ENCODE measurements around the gene C8G.

Gene C8G

DNA sequence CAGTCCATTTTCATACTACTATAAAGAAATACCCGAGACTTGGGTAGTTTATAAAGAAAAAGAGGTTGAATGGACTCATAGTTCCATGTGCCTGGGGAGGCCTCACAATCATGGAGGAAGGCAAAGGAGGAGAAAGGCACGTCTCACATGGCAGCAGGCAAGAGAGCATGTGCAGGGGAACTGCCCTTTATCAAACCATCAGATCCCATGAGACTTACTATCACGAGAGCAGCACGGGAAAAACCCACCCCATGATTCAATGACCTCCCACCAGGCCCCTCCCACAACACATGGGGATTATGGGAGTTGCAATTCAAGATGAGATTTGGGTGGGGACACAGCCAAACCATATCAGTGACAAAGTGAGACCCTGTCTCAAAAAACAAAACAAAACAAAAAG lies 38.8 kb upstream of the C8G start:
- no peak overlapping the region for H3K4me3 ChIP-seq (ENCODE audit: low read depth, low read length)
- H3K36me3 ChIP-seq (ENCODE audit: insufficient read depth, low read length) = no peaks in the 10 kb centered on the region
- no peak overlapping the region for H3K27ac ChIP-seq (ENCODE audit: low read depth, low read length)
- H3K4me1 ChIP-seq (ENCODE audit: control insufficient read depth, insufficient read depth, low read length, unreplicated experiment) = peaks cover 23% of the 10 kb centered on the region
- no peaks in the 10 kb centered on the region for H3K27me3 ChIP-seq (ENCODE audit: insufficient read depth, low read length)
- H3K79me2 ChIP-seq (ENCODE audit: control insufficient read depth, insufficient read depth, low read length, unreplicated experiment) = peaks cover 2% of the 10 kb centered on the region
- H2AFZ ChIP-seq (ENCODE audit: low read length, unreplicated experiment) = no peak overlapping the region

DNA sequence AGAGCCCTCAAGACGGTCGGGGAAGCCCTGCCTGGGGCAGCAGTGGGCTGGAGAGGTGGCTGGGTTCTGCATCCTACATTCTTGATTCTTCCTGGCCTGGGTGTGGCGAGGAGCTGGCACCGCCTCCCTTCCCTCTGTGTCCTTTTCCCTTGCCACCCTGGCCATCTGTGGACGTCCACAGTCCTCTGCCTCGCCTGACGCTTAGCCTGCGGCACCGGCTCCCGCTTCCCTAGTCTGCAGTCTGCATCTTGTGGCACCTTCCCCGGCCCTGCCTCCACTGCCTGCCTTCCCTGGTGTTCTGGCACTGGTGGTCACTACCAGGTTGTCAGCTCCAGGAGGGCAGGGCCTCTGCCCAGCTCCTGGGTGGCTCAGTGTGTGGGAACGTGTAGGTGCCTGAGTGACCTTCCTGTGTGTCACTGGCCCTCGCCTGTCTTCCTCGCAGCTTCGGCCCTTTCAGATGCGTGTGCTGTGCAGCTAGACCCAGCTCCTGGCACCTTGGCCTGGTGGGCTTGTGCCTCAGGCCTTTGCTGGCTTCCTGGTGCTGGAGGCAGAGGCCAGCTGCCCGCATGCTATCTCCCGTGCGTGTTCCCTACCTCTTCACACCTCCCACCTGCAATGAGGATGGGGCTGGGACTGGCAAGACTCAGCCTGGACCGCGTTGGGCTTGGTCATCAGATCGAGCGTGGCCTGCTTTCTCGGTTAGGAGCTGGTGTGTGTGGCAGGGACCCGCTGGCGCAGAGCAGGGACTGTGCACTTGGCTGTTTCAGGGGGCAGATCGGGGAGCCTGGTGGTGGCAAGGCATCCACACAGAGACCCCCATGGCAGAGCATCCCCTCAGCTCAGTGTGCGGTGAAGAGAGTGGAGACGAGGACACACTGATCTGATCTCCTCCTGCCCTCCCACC lies 37.8 kb upstream of the C8G start:
- H3K79me2 ChIP-seq (ENCODE audit: control insufficient read depth, insufficient read depth, low read length, unreplicated experiment) = peaks cover 2% of the 10 kb centered on the region
- H3K27me3 ChIP-seq (ENCODE audit: insufficient read depth, low read length) = no peaks in the 10 kb centered on the region
- H2AFZ ChIP-seq (ENCODE audit: low read length, unreplicated experiment) = no peak overlapping the region
- no peaks in the 10 kb centered on the region for H3K36me3 ChIP-seq (ENCODE audit: insufficient read depth, low read length)
- no peak overlapping the region for H3K4me3 ChIP-seq (ENCODE audit: low read depth, low read length)
- no peak overlapping the region for H3K27ac ChIP-seq (ENCODE audit: low read depth, low read length)
- H3K4me1 ChIP-seq (ENCODE audit: control insufficient read depth, insufficient read depth, low read length, unreplicated experiment) = peaks cover 13% of the 10 kb centered on the region

DNA sequence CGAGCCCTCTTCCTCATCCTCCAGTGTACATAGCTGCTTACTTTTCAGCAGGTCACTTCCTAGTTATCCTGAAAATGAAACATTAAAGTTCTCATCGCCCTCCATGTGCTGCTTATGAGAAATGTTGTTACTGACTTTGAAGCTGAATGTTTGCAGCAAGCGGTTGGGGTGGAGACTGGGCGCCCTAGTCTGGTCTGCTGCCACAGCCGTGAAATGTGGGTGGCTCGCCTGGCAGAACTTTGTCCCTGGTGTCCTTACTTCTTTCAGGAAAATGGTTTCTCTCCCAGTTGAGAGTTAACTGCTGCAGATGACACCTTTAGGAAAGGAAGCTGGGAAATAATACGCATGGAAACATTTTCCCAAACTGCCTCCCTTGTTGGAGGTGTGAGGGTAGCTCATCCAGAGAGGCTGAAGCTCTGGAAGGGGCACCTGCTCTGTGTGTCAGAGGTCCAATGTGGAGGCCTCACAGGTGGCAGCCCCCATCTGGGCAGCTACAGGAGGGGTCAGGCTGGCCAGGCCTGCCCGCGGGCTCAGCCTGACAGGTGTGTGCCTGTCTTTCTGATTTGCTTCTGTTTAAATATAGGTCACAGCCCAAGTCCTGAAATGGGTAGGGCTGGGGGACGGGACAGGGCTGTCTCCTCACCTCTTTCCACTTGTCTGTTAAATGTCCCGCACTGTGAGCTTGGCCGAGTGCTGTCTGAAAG lies 34.7 kb upstream of the C8G start:
- Histone ChIP-seq H2AFZ (ENCODE audit: low read length, unreplicated experiment) (no peak overlapping the region), H3K4me3 (ENCODE audit: low read depth, low read length) (no peak overlapping the region), H3K4me1 (ENCODE audit: control insufficient read depth, insufficient read depth, low read length, unreplicated experiment) (peaks cover 5% of the 10 kb centered on the region), H3K79me2 (ENCODE audit: control insufficient read depth, insufficient read depth, low read length, unreplicated experiment) (no peaks in the 10 kb centered on the region), H3K36me3 (ENCODE audit: insufficient read depth, low read length) (peaks cover 2% of the 10 kb centered on the region; the same call in 1 of the 2 replicates), H3K27ac (ENCODE audit: low read depth, low read length) (no peak overlapping the region), H3K27me3 (ENCODE audit: insufficient read depth, low read length) (no peaks in the 10 kb centered on the region)

DNA sequence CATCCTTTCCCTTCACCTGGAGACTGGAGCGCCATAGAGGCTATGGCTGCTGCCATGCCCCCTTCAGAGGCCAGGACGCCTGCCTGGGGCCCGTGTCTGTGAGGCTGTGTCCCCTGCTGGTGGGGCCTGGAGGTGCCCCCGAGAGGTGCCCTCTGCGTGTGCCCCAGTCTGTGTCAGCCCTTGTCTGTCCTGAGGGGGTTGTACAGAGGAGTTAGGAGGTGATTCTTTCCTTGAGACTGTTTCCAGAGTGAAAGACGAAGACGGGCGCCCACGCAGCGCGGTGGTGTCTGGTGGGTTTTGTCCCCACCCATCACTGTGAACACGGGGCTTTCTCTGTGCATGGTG lies 34.2 kb upstream of the C8G start:
- Histone ChIP-seq H3K4me3 (ENCODE audit: low read depth, low read length) (no peak overlapping the region), H3K79me2 (ENCODE audit: control insufficient read depth, insufficient read depth, low read length, unreplicated experiment) (no peaks in the 10 kb centered on the region), H3K27ac (ENCODE audit: low read depth, low read length) (no peak overlapping the region), H3K27me3 (ENCODE audit: insufficient read depth, low read length) (no peaks in the 10 kb centered on the region), H3K4me1 (ENCODE audit: control insufficient read depth, insufficient read depth, low read length, unreplicated experiment) (peaks cover 5% of the 10 kb centered on the region), H3K36me3 (ENCODE audit: insufficient read depth, low read length) (peaks cover 3% of the 10 kb centered on the region; the same call in 1 of the 2 replicates), H2AFZ (ENCODE audit: low read length, unreplicated experiment) (no peak overlapping the region)

- no peaks in the 10 kb centered on the region for H3K79me2 ChIP-seq (ENCODE audit: control insufficient read depth, insufficient read depth, low read length, unreplicated experiment)
- H2AFZ ChIP-seq (ENCODE audit: low read length, unreplicated experiment) = no peak overlapping the region
- H3K27me3 ChIP-seq (ENCODE audit: insufficient read depth, low read length) = no peaks in the 10 kb centered on the region
- no peaks in the 10 kb centered on the region for H3K4me1 ChIP-seq (ENCODE audit: control insufficient read depth, insufficient read depth, low read length, unreplicated experiment)
- H3K27ac ChIP-seq (ENCODE audit: low read depth, low read length) = no peak overlapping the region
- H3K36me3 ChIP-seq (ENCODE audit: insufficient read depth, low read length) = peaks cover 3% of the 10 kb centered on the region; the same call in 1 of the 2 replicates
- no peak overlapping the region for H3K4me3 ChIP-seq (ENCODE audit: low read depth, low read length)
Measured at GRCh38 chr9:136913701-136914438, 31.2 kb upstream of the C8G start.

DNA sequence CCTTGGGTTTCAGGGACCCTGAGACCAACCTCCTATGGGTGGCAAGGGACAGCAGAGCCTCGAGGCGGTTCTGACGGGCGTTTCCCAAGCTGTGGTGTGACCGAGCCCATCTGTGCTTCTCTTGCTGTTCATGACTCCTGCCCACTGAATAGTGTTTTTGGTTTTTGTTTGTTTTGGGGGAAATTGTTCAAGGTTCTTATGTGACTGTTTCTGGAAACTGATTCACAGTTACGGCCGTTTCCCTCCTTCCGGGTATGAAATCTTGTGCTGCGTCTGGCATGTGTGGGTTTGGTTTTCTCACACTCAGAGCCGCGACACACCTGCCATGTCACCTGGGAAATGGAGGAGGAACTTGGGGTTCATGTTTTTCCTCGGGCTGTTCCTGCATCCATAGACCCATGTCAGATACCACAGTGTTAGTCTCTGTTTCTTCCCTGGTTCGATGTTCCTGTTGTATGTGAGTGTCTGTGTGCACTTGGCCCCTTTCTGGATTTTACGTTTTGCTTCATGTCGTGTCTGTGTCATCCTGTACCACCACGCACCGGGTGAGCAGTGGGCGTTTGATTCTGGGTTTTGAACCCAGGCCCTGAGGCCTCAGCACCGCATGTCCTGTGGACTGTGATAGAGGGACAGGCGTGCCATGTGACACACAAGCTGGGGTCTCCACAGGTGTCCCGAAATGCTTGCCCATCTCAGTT lies 29.3 kb upstream of the C8G start:
- no peak overlapping the region for H3K4me3 ChIP-seq (ENCODE audit: low read depth, low read length)
- H2AFZ ChIP-seq (ENCODE audit: low read length, unreplicated experiment) = no peak overlapping the region
- no peaks in the 10 kb centered on the region for H3K79me2 ChIP-seq (ENCODE audit: control insufficient read depth, insufficient read depth, low read length, unreplicated experiment)
- no peaks in the 10 kb centered on the region for H3K27me3 ChIP-seq (ENCODE audit: insufficient read depth, low read length)
- no peaks in the 10 kb centered on the region for H3K4me1 ChIP-seq (ENCODE audit: control insufficient read depth, insufficient read depth, low read length, unreplicated experiment)
- H3K27ac ChIP-seq (ENCODE audit: low read depth, low read length) = no peak overlapping the region
- H3K36me3 ChIP-seq (ENCODE audit: insufficient read depth, low read length) = peaks cover 3% of the 10 kb centered on the region; the same call in 1 of the 2 replicates

- H3K36me3 ChIP-seq (ENCODE audit: insufficient read depth, low read length) = peaks cover 3% of the 10 kb centered on the region; the same call in 1 of the 2 replicates
- no peak overlapping the region for H2AFZ ChIP-seq (ENCODE audit: low read length, unreplicated experiment)
- no peaks in the 10 kb centered on the region for H3K79me2 ChIP-seq (ENCODE audit: control insufficient read depth, insufficient read depth, low read length, unreplicated experiment)
- no peak overlapping the region for H3K27ac ChIP-seq (ENCODE audit: low read depth, low read length)
- H3K27me3 ChIP-seq (ENCODE audit: insufficient read depth, low read length) = no peaks in the 10 kb centered on the region
- H3K4me1 ChIP-seq (ENCODE audit: control insufficient read depth, insufficient read depth, low read length, unreplicated experiment) = no peaks in the 10 kb centered on the region
- H3K4me3 ChIP-seq (ENCODE audit: low read depth, low read length) = no peak overlapping the region
Measured at GRCh38 chr9:136916330-136917184, 28.5 kb upstream of the C8G start.

GRCh38 chr9:136917902-136918301 lies 27.1 kb upstream of the C8G start:
- Histone ChIP-seq H3K79me2 (ENCODE audit: control insufficient read depth, insufficient read depth, low read length, unreplicated experiment) (no peaks in the 10 kb centered on the region), H2AFZ (ENCODE audit: low read length, unreplicated experiment) (no peak overlapping the region), H3K4me1 (ENCODE audit: control insufficient read depth, insufficient read depth, low read length, unreplicated experiment) (no peaks in the 10 kb centered on the region), H3K27ac (ENCODE audit: low read depth, low read length) (no peak overlapping the region), H3K27me3 (ENCODE audit: insufficient read depth, low read length) (no peaks in the 10 kb centered on the region), H3K36me3 (ENCODE audit: insufficient read depth, low read length) (peaks cover 3% of the 10 kb centered on the region; the same call in 1 of the 2 replicates), H3K4me3 (ENCODE audit: low read depth, low read length) (no peak overlapping the region)

DNA sequence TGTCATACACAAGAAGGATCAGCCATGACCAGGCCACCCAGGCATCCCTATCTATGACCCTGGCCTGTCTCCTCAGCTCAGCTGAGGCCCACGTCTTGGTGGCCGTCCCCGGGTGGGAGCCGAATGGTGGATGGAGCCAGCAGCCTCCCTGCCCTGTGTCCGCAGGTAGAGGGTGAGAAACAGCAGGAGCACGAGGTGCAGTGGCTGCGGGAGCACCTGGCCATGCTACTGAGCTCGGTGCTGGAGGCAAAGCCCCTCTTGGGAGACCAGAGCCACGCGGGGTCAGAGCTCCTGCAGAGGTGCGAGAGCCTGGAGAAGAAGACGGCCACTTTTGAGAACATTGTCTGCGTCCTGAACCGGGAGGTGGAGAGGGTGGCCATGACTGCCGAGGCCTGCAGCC lies 25.0 kb upstream of the C8G start:
- Histone ChIP-seq H3K36me3 (ENCODE audit: insufficient read depth, low read length) (peaks cover 3% of the 10 kb centered on the region; the same call in 1 of the 2 replicates), H3K27ac (ENCODE audit: low read depth, low read length) (no peak overlapping the region), H2AFZ (ENCODE audit: low read length, unreplicated experiment) (no peak overlapping the region), H3K4me1 (ENCODE audit: control insufficient read depth, insufficient read depth, low read length, unreplicated experiment) (no peaks in the 10 kb centered on the region), H3K27me3 (ENCODE audit: insufficient read depth, low read length) (no peaks in the 10 kb centered on the region), H3K4me3 (ENCODE audit: low read depth, low read length) (no peak overlapping the region), H3K79me2 (ENCODE audit: control insufficient read depth, insufficient read depth, low read length, unreplicated experiment) (no peaks in the 10 kb centered on the region)
